ENCODE results near the gene HEXA.
A peak's percentile ranks its signal among the peaks of the same experiment; 100 is the strongest.
"Not testable (repeated sequence)": the region's sequence is repeated elsewhere in the genome, so short reads cannot be mapped to it uniquely, and the experiment has no call there.

Gene HEXA

GRCh38 chr15:72375846-72376581 lies at the start of gene HEXA:
Gene HEXA, minus strand, starts transcription at chr15:72376014. Its CDS starts 42 bp downstream, at chr15:72375972.
- TF ChIP-seq, protein P1, sequence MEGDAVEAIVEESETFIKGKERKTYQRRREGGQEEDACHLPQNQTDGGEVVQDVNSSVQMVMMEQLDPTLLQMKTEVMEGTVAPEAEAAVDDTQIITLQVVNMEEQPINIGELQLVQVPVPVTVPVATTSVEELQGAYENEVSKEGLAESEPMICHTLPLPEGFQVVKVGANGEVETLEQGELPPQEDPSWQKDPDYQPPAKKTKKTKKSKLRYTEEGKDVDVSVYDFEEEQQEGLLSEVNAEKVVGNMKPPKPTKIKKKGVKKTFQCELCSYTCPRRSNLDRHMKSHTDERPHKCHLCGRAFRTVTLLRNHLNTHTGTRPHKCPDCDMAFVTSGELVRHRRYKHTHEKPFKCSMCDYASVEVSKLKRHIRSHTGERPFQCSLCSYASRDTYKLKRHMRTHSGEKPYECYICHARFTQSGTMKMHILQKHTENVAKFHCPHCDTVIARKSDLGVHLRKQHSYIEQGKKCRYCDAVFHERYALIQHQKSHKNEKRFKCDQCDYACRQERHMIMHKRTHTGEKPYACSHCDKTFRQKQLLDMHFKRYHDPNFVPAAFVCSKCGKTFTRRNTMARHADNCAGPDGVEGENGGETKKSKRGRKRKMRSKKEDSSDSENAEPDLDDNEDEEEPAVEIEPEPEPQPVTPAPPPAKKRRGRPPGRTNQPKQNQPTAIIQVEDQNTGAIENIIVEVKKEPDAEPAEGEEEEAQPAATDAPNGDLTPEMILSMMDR (conservative IDR thresholded peaks at IDR 0.05), result no peak
- peak; percentile 95 for TF ChIP-seq ZFX (IDR thresholded peaks at IDR 0.05)
- peak within 1 kb of the TSS; percentile 75 for H3K27ac ChIP-seq

DNA sequence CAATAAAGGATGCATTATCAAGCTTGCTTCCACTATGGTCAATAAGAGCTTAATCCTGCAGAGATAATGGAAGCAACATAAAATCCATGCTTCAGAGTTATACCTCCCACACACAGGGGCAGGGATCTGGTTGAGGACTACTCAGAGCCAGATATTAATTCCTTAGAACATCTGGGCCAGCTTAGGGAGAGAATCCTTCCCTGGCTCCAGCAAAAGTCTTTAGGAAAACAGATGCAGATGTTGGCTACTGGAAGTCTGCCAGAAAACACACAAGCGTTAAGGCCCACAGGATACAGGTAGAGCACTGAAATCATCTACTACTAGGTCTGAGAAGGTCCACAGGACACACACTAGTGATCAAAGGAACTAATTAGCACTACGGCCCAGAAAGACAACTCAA lies 47.4 kb upstream of the HEXA start:
- no peak overlapping the region for H3K27ac ChIP-seq
- TF ChIP-seq ZFX (IDR thresholded peaks at IDR 0.05), result no peak
- TF ChIP-seq, protein P1 (conservative IDR thresholded peaks at IDR 0.05), result no peak

GRCh38 chr15:72421484-72421883 lies 45.7 kb upstream of the HEXA start:
- no peak for TF ChIP-seq ZFX (IDR thresholded peaks at IDR 0.05)
- TF ChIP-seq, protein P1 (conservative IDR thresholded peaks at IDR 0.05), result no peak
- H3K27ac ChIP-seq, result no peak overlapping the region

- no peak for TF ChIP-seq ZFX (IDR thresholded peaks at IDR 0.05)
- TF ChIP-seq, protein P1 (conservative IDR thresholded peaks at IDR 0.05), result no peak
- no peak overlapping the region for H3K27ac ChIP-seq
Observed at GRCh38 chr15:72420576-72420975, 44.8 kb upstream of the HEXA start.

- not testable (repeated sequence) for H3K27ac ChIP-seq
Observed at GRCh38 chr15:72419768-72420167, 44.0 kb upstream of the HEXA start.

DNA sequence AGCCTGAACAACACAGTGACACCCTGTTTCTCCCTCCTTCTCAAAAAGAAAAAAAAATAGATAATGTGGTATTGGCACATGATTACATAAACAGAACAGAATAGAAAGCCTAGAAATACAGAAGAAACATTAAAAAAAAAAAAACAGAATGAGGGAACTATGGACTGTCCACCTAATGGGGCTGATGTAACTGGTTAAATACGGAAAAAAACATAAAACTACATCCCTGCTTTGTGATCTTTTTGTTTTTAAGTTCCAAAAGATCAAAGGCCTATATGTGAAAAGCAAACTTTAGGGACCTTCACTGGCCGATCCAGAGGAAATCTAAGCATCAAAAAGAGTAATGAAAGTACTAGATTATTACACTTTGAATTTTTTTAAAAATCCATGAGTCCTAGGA lies 39.5 kb upstream of the HEXA start:
- no peak overlapping the region for H3K27ac ChIP-seq
- no peak for TF ChIP-seq ZFX (IDR thresholded peaks at IDR 0.05)
- TF ChIP-seq, protein P1 (conservative IDR thresholded peaks at IDR 0.05), result no peak

GRCh38 chr15:72413337-72413736 lies 37.5 kb upstream of the HEXA start:
- H3K27ac ChIP-seq, result not testable (repeated sequence)

DNA sequence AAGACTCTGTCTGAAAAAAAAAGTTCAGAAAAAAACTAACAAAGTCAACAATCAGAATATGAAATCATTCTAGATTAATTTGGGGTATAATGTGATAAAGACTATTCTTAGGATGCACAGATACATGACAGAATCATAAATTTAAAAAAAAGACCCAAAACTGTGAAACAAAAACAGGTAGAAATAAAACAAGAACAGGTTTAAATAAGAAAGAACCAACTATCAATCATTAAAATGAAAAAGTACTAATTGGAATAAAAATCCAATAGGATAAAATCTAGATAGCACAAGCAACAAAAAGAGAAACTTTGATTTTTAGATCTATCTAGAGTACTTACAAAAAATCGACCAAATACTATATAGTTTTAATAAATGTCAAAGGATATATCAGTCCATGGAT lies 35.7 kb upstream of the HEXA start:
- no peak for TF ChIP-seq ZFX (IDR thresholded peaks at IDR 0.05)
- TF ChIP-seq, protein P1 (conservative IDR thresholded peaks at IDR 0.05), result no peak
- no peak overlapping the region for H3K27ac ChIP-seq
